Endothelial cell of umbilical vein (primary cell): ENCODE data around the gene NMT1. TPM values are rescaled to one million over a fixed set of nuclear protein-coding genes. Genes with fewer than 3 reads are reported as not detected.

Experiments
- BruUV-seq: library from RNA; stranded (reverse); fragments of 400-500 nt; replicated peaks from 2 replicates; lab custom pipeline; 2021; lab: Mats Ljungman, UMichigan
- CTCF ChIA-PET: fragments of 300-600, 350-600 bp; sonication (Branson Sonifier 250); formaldehyde crosslinking; loops from one replicate; lab custom pipeline; 2021; ENCODE audit warnings: antibody characterized with exemption, inconsistent platforms; lab: Charles Lee
- POLR2A ChIA-PET: fragments of 300-600, 350-600 bp; sonication (Branson Sonifier 250); formaldehyde crosslinking; loops from one replicate; lab custom pipeline; 2021; ENCODE audit warnings: antibody characterized with exemption, inconsistent platforms; lab: Charles Lee
- DNase-seq: peaks from one replicate; pipeline ENCODE4 v3.0.0-alpha.2; 2011; ENCODE audit warnings: low read depth, low spot score
- FAIRE-seq: peaks from 2 replicates; lab custom pipeline; 2011; peaks lifted over from hg19 to GRCh38; lab: Jason Lieb, UNC
- H2AFZ ChIP-seq: 2 replicates; pipeline ENCODE4 v1.6.0; 2012; ENCODE audit warnings: low read depth, low read length, control low read depth, inconsistent platforms
- H3K27ac ChIP-seq: 2 replicates; pipeline ENCODE4 v1.5.1; 2011; ENCODE audit warnings: low read depth, mild to moderate bottlenecking, control low read depth, low read length, moderate library complexity; ENCODE audit not compliant: insufficient read depth
- H3K27me3 ChIP-seq, 2 experiments: 2 replicates each; pipeline versions ENCODE4 v1.6.0 to v1.6.1; 2011; ENCODE audit warnings: low read length in 2 of 2, mixed read lengths in 1 of 2; ENCODE audit not compliant: control insufficient read depth in 2 of 2, insufficient read depth in 2 of 2
- H3K36me3 ChIP-seq, 2 experiments: 2 replicates in 1 of 2; 3 replicates in 1 of 2; pipeline ENCODE4 v1.5.1; 2011; ENCODE audit warnings: low read length in 2 of 2, mild to moderate bottlenecking in 1 of 2, moderate library complexity in 1 of 2; ENCODE audit not compliant: control insufficient read depth in 2 of 2, insufficient read depth in 2 of 2; ENCODE audit errors: extremely low read depth in 1 of 2
- H3K4me1 ChIP-seq: 3 replicates; pipeline ENCODE4 v1.5.1; 2011; ENCODE audit warnings: mild to moderate bottlenecking, low read length; ENCODE audit not compliant: control insufficient read depth, insufficient read depth; ENCODE audit errors: extremely low read depth
- H3K4me2 ChIP-seq: 2 replicates; pipeline ENCODE4 v1.6.1; 2011; ENCODE audit warnings: low read length, control low read depth, mixed read lengths; ENCODE audit not compliant: insufficient read depth
- H3K4me3 ChIP-seq, 3 experiments: fragments of 200-600 bp in 1 of 3; sonication (generic), shearing (Covaris generic) in 1 of 3; replicated peaks in 1 of 3; 2 replicates each; pipeline ENCODE4 v1.5.1; 2011 to 2016; ENCODE audit warnings: control low read depth in 3 of 3, low read length in 3 of 3, mild to moderate bottlenecking in 2 of 3, inconsistent platforms in 1 of 3, low read depth in 1 of 3, moderate library complexity in 1 of 3; ENCODE audit not compliant: insufficient read depth in 1 of 3
- H3K79me2 ChIP-seq: 2 replicates; pipeline ENCODE4 v1.6.0; 2012; ENCODE audit warnings: low read length, inconsistent platforms; ENCODE audit not compliant: control insufficient read depth, insufficient read depth
- H3K9ac ChIP-seq: replicated peaks from 2 replicates; pipeline ENCODE3; 2011; ENCODE audit warnings: low read length, control low read depth; ENCODE audit not compliant: insufficient read depth; ENCODE audit errors: extremely low read depth
- H3K9me1 ChIP-seq: replicated peaks from 3 replicates; pipeline ENCODE4 v1.6.0; 2011; ENCODE audit warnings: mild to moderate bottlenecking, low read length; ENCODE audit not compliant: control insufficient read depth, insufficient read depth; ENCODE audit errors: extremely low read depth
- H3K9me3 ChIP-seq: replicated peaks from 2 replicates; pipeline ENCODE4 v1.5.1; 2012; ENCODE audit warnings: low read length, inconsistent platforms; ENCODE audit not compliant: control insufficient read depth, insufficient read depth
- H4K20me1 ChIP-seq: replicated peaks from 2 replicates; pipeline ENCODE3; 2011; ENCODE audit warnings: mild to moderate bottlenecking, low read length; ENCODE audit not compliant: control insufficient read depth, insufficient read depth; ENCODE audit errors: extremely low read depth
- CTCF ChIP-seq, 2 donors: IDR thresholded peaks; 1 replicate in 1 of 2; 2 replicates in 1 of 2; pipeline ENCODE4 v1.5.1; 2011; ENCODE audit warnings: low read length in 2 of 2, mild to moderate bottlenecking in 2 of 2, moderate library complexity in 2 of 2, control low read depth in 1 of 2, inconsistent platforms in 1 of 2, low read depth in 1 of 2; ENCODE audit not compliant: insufficient read depth in 1 of 2; ENCODE audit errors: extremely low read depth in 1 of 2
- FOS ChIP-seq: IDR thresholded peaks from 2 replicates; pipeline ENCODE4 v1.6.1; 2011; ENCODE audit warnings: mild to moderate bottlenecking, low read length, moderate library complexity, borderline replicate concordance; ENCODE audit not compliant: insufficient read depth
- GATA2 ChIP-seq: IDR thresholded peaks from 2 replicates; pipeline ENCODE4 v1.7.0; 2011; ENCODE audit warnings: low read depth, mild to moderate bottlenecking, moderate library complexity, mixed read lengths, low read length; ENCODE audit not compliant: insufficient read length, insufficient read depth
- JUN ChIP-seq: IDR thresholded peaks from 2 replicates; pipeline ENCODE4 v1.6.1; 2011; ENCODE audit warnings: borderline replicate concordance, low read depth; ENCODE audit not compliant: insufficient read length, insufficient read depth
- MAX ChIP-seq: IDR thresholded peaks from 2 replicates; pipeline ENCODE4 v1.6.1; 2011; ENCODE audit not compliant: insufficient read depth, insufficient read length
- MYC ChIP-seq: IDR thresholded peaks from one replicate; pipeline ENCODE4 v1.6.1; 2011; ENCODE audit warnings: mild to moderate bottlenecking, low read depth, low read length
- dilution Hi-C: fragments of 300-500 bp; cut with MboI; formaldehyde crosslinking; loops from one replicate; pipeline ENCODE4 v1.15.0; 2019; ENCODE audit warnings: low sequenced_read_pairs; ENCODE audit not compliant: extremely low pct_ligation_motif_present
- intact Hi-C: fragments of 100-400 bp; cut with micrococcal nuclease; formaldehyde crosslinking; loops from one replicate; pipeline ENCODE4 v1.10.0; 2022
- polyA plus RNA-seq, 4 experiments: library from polyadenylated mRNA; depleted of rRNA in 3 of 4; stranded (reverse) in 3 of 4; unstranded in 1 of 4; fragments of >200 nt; gene quantifications; 2 replicates each; pipeline versions ENCODE4 v1.2.1 to v1.2.3, GENCODE V29; 2011 to 2012; ENCODE audit warnings: missing spikeins in 1 of 4
- total RNA-seq: library from RNA; stranded (reverse); gene quantifications from 2 replicates; pipeline ENCODE4 v1.2.3, GENCODE V29; 2021

Gene NMT1
- total and polyA plus RNA-seq, 2 donors (not counting 3 experiments of a cell fraction or from before 2014, with no cell fraction given) = 37.6 to 135 TPM

GRCh38 chr17:45020354-45021138 lies 40.6 kb upstream of the NMT1 start:
- Histone ChIP-seq H3K4me1 (peaks cover 17% of the 10 kb centered on the region), H3K79me2 (no peaks in the 10 kb centered on the region), H3K9me1 (no peaks in the 10 kb centered on the region), H3K9ac (no peak overlapping the region), H2AFZ (no peak overlapping the region), H3K4me3 (no peak overlapping the region), H3K9me3 (no peaks in the 10 kb centered on the region), H3K27me3 (no peaks in the 10 kb centered on the region), H3K4me2 (no peak overlapping the region), H3K36me3 (peaks cover 0 to 2% of the 10 kb centered on the region in 2 experiments), H4K20me1 (no peaks in the 10 kb centered on the region), H3K27ac (no peak overlapping the region)
- FAIRE-seq = peak; percentile 88
- ChIA-PET POLR2A (interaction anchor here (0.8 to 1.3 kb wide), 3 partner anchors 99 to 245 kb away, joined by 3 to 5 read pairs (median 3); no protein-coding TSS in a partner anchor), CTCF (interaction anchor here (0.6 to 13.8 kb wide), 33 partner anchors 9 to 267 kb away, joined by 3 to 331 read pairs (median 5); partner anchors contain the start of genes ACBD4, C1QL1, DCAKD and EFTUD2)
- intact Hi-C loops = loop anchor here (2.0 kb wide), 1 partner anchor 112 kb away; the partner anchor contains the start of gene PLCD3
- dilution Hi-C loops = no loop called here
- TF ChIP-seq FOS (no peak), MYC (no peak), GATA2 (no peak), JUN (no peak), CTCF (IDR thresholded peaks at IDR 0.05; ENCODE audit: extremely low read depth in 1 of 2, insufficient read depth in 1 of 2, low read depth in 1 of 2, low read length in 2 of 2) (no peak), MAX (no peak)
- no TSS peak for BruUV-seq
- peak; percentile 64 for DNase-seq
